IMR-90 (cell line): ENCODE data around the gene ARHGEF16. TPM values are rescaled to one million over a fixed set of nuclear protein-coding genes. Genes with fewer than 3 reads are reported as not detected.

ENCODE experiments used
- ATAC-seq: fragments of 200-7000 bp; cut with Tn5 transposase; 2 replicates; pipeline ENCODE4 v1.9.1; 2020; ENCODE audit warnings: low read depth, mild to moderate bottlenecking, moderate library complexity
- BruUV-seq: library from RNA; stranded (reverse); fragments of 400-500 nt; replicated peaks from 2 replicates; lab custom pipeline; 2021; lab: Mats Ljungman, UMichigan
- CTCF ChIA-PET: fragments of 300-600 bp; formaldehyde crosslinking; extraction: SDS; loops from one replicate; lab custom pipeline; 2021; ENCODE audit warnings: antibody characterized with exemption; lab: Yijun Ruan, JAX
- POLR2A ChIA-PET: fragments of 300-600 bp; sonication (Branson Sonifier 250); formaldehyde crosslinking; loops from one replicate; lab custom pipeline; 2022; ENCODE audit warnings: antibody characterized with exemption; ENCODE audit not compliant: unreplicated experiment; lab: Charles Lee
- DNase-seq: peaks from one replicate; pipeline ENCODE4 v3.0.0; 2013
- H2AFZ ChIP-seq: replicated peaks from 2 replicates; pipeline ENCODE3; 2013; ENCODE audit warnings: low read length, mild to moderate bottlenecking; ENCODE audit not compliant: poor library complexity
- H2AK5ac ChIP-seq: 2 replicates; pipeline ENCODE4 v1.6.1; 2013; ENCODE audit warnings: low read depth, low read length, inconsistent platforms
- H2AK9ac ChIP-seq: replicated peaks from 2 replicates; pipeline ENCODE3; 2013; ENCODE audit warnings: mild to moderate bottlenecking, low read depth, low read length, moderate library complexity; ENCODE audit not compliant: poor library complexity
- H2BK120ac ChIP-seq: 2 replicates; pipeline ENCODE4 v1.6.1; 2013; ENCODE audit warnings: low read depth, low read length, inconsistent platforms
- H2BK15ac ChIP-seq: 3 replicates; pipeline ENCODE4 v1.6.1; 2013; ENCODE audit warnings: low read depth, low read length, inconsistent platforms
- H2BK20ac ChIP-seq: 2 replicates; pipeline ENCODE4 v1.6.1; 2013; ENCODE audit warnings: low read depth, mild to moderate bottlenecking, inconsistent platforms, low read length, moderate library complexity
- H2BK5ac ChIP-seq: 2 replicates; pipeline ENCODE4 v1.6.1; 2013; ENCODE audit warnings: mild to moderate bottlenecking, low read depth, low read length, inconsistent platforms; ENCODE audit not compliant: poor library complexity, severe bottlenecking
- H3K14ac ChIP-seq: replicated peaks from 2 replicates; pipeline ENCODE4 v1.6.1; 2013; ENCODE audit warnings: low read depth, low read length, inconsistent platforms
- H3K18ac ChIP-seq: 2 replicates; pipeline ENCODE4 v1.6.1; 2013; ENCODE audit warnings: low read depth, low read length, control low read depth
- H3K23ac ChIP-seq: 2 replicates; pipeline ENCODE4 v1.6.1; 2013; ENCODE audit warnings: low read depth, low read length, inconsistent platforms
- H3K27ac ChIP-seq: 2 replicates; pipeline ENCODE4 v1.5.1; 2013; ENCODE audit warnings: mild to moderate bottlenecking, control low read depth, low read length; ENCODE audit not compliant: insufficient read depth
- H3K27me3 ChIP-seq: 2 replicates; pipeline ENCODE4 v1.6.1; 2013; ENCODE audit warnings: low read length; ENCODE audit not compliant: control insufficient read depth, insufficient read depth
- H3K36me3 ChIP-seq: 2 replicates; pipeline ENCODE4 v1.6.1; 2013; ENCODE audit warnings: low read length, mixed read lengths; ENCODE audit not compliant: control insufficient read depth, insufficient read depth
- H3K4ac ChIP-seq: 2 replicates; pipeline ENCODE4 v1.6.1; 2013; ENCODE audit warnings: low read depth, low read length, inconsistent platforms
- H3K4me1 ChIP-seq: 2 replicates; pipeline ENCODE4 v1.6.1; 2013; ENCODE audit warnings: low read length, mixed read lengths; ENCODE audit not compliant: control insufficient read depth, insufficient read depth
- H3K4me2 ChIP-seq: 2 replicates; pipeline ENCODE4 v1.6.1; 2013; ENCODE audit warnings: low read depth, mild to moderate bottlenecking, control low read depth, low read length, moderate library complexity
- H3K4me3 ChIP-seq: 2 replicates; pipeline ENCODE4 v1.5.1; 2013; ENCODE audit warnings: low read depth, mild to moderate bottlenecking, control low read depth, low read length, moderate library complexity; ENCODE audit not compliant: insufficient read depth
- H3K56ac ChIP-seq: 2 replicates; pipeline ENCODE4 v1.6.1; 2013; ENCODE audit warnings: low read length, inconsistent platforms; ENCODE audit not compliant: insufficient read depth; ENCODE audit errors: extremely low read depth
- H3K79me1 ChIP-seq, 2 experiments: 2 replicates each; pipeline ENCODE4 v1.6.1; 2013; ENCODE audit warnings: low read length in 2 of 2, inconsistent platforms in 1 of 2, low read depth in 1 of 2
- H3K9ac ChIP-seq: 2 replicates; pipeline ENCODE4 v1.6.1; 2013; ENCODE audit warnings: low read depth, low read length, control low read depth
- H3K9me1 ChIP-seq: 2 replicates; pipeline ENCODE4 v1.6.1; 2013; ENCODE audit warnings: low read length, inconsistent platforms; ENCODE audit not compliant: insufficient read depth
- H3K9me3 ChIP-seq: 2 replicates; pipeline ENCODE4 v1.6.1; 2013; ENCODE audit warnings: low read length; ENCODE audit not compliant: control insufficient read depth, insufficient read depth
- H4K20me1 ChIP-seq: 2 replicates; pipeline ENCODE4 v1.6.1; 2013; ENCODE audit warnings: low read length, inconsistent platforms; ENCODE audit not compliant: insufficient read depth
- H4K5ac ChIP-seq: 2 replicates; pipeline ENCODE4 v1.6.1; 2013; ENCODE audit warnings: mild to moderate bottlenecking, low read depth, low read length, control low read depth
- H4K8ac ChIP-seq, 2 experiments: 2 replicates each; pipeline ENCODE4 v1.6.1; 2013; ENCODE audit warnings: low read depth in 2 of 2, low read length in 2 of 2, control low read depth in 1 of 2, inconsistent platforms in 1 of 2
- H4K91ac ChIP-seq: 2 replicates; pipeline ENCODE4 v1.6.1; 2013; ENCODE audit warnings: low read depth, low read length, inconsistent platforms; ENCODE audit not compliant: insufficient read depth
- BHLHE40 ChIP-seq: fragments of 150-350 bp; IDR thresholded peaks from 2 replicates; pipeline ENCODE4 v1.6.1; 2016; ENCODE audit warnings: mild to moderate bottlenecking, low read depth, low read length
- CEBPB ChIP-seq: IDR thresholded peaks from 2 replicates; pipeline ENCODE4 v1.6.1; 2012; ENCODE audit warnings: low read depth, low read length, improper control_type of control experiment
- CHD1 ChIP-seq: IDR thresholded peaks from 2 replicates; pipeline ENCODE4 v1.6.1; 2012; ENCODE audit warnings: low read depth, low read length, improper control_type of control experiment
- CTCF ChIP-seq: conservative IDR thresholded peaks from 2 replicates; pipeline ENCODE4 v1.5.1; 2012; ENCODE audit warnings: mild to moderate bottlenecking, low read depth, low read length, improper control_type of control experiment
- FOS ChIP-seq: fragments of 150-350 bp; IDR thresholded peaks from 2 replicates; pipeline ENCODE4 v1.6.1; 2016; ENCODE audit warnings: low read depth, low read length
- MAFK ChIP-seq: IDR thresholded peaks from 2 replicates; pipeline ENCODE4 v1.6.1; 2012; ENCODE audit warnings: low read depth, low read length, improper control_type of control experiment
- MAZ ChIP-seq: IDR thresholded peaks from 2 replicates; pipeline ENCODE4 v1.6.1; 2012; ENCODE audit warnings: low read depth, mild to moderate bottlenecking, low read length, improper control_type of control experiment, moderate library complexity, borderline replicate concordance
- MXI1 ChIP-seq: IDR thresholded peaks from 2 replicates; pipeline ENCODE4 v1.6.1; 2012; ENCODE audit warnings: low read depth, mild to moderate bottlenecking, low read length, moderate library complexity, borderline replicate concordance
- NFE2L2 ChIP-seq: fragments of 150-350 bp; IDR thresholded peaks from 2 replicates; pipeline ENCODE4 v1.6.1; 2016; ENCODE audit warnings: low read depth, mild to moderate bottlenecking, low read length
- POLR2A ChIP-seq: IDR thresholded peaks from 2 replicates; pipeline ENCODE4 v1.6.1; 2012; ENCODE audit warnings: mild to moderate bottlenecking, low read depth, low read length
- RAD21 ChIP-seq: IDR thresholded peaks from 2 replicates; pipeline ENCODE4 v1.6.1; 2012; ENCODE audit warnings: low read length, improper control_type of control experiment
- RCOR1 ChIP-seq: IDR thresholded peaks from 2 replicates; pipeline ENCODE4 v1.6.1; 2012; ENCODE audit warnings: mild to moderate bottlenecking, low read length, improper control_type of control experiment; ENCODE audit not compliant: insufficient replicate concordance
- RFX5 ChIP-seq: IDR thresholded peaks from 2 replicates; pipeline ENCODE4 v1.8.0; 2012; ENCODE audit warnings: low read depth, mild to moderate bottlenecking, low read length, moderate library complexity
- SMC3 ChIP-seq: fragments of 150-350 bp; IDR thresholded peaks from 2 replicates; pipeline ENCODE4 v1.6.1; 2016; ENCODE audit warnings: low read depth, mild to moderate bottlenecking, antibody characterized with exemption, low read length, moderate library complexity
- WGBS, 2 experiments: methylation state at CpG; one replicate each; pipeline versions ENCODE4 v1.1.5 to v1.1.7; 2013; ENCODE audit warnings: missing lambda C conversion rate in 2 of 2; ENCODE audit not compliant: insufficient read length in 1 of 2; ENCODE audit errors: extremely low coverage in 2 of 2; 5-methylcytosine and 5-hydroxymethylcytosine counted together
- dilution Hi-C: fragments of 300-500 bp; cut with HindIII; formaldehyde crosslinking; loops from one replicate; pipeline ENCODE4 v1.14.3; 2018; ENCODE audit warnings: low sequenced_read_pairs; ENCODE audit not compliant: unreplicated experiment
- in situ Hi-C: fragments of 300-500 bp; cut with MboI; formaldehyde crosslinking; loops from 3 replicates; pipeline ENCODE4 v1.14.3; 2019; ENCODE audit warnings: low sequenced_read_pairs, inconsistent platforms, mixed read lengths
- intact Hi-C: fragments of 100-400 bp; cut with micrococcal nuclease; formaldehyde crosslinking; loops from 2 replicates; pipeline ENCODE4 v1.10.0; 2022
- polyA plus RNA-seq, 3 experiments: library from polyadenylated mRNA; depleted of rRNA; stranded (reverse); fragments of >200 nt; gene quantifications; 2 replicates each; pipeline ENCODE4 v1.2.3, GENCODE V29; 2012; ENCODE audit warnings: low replicate concordance in 1 of 3
- total RNA-seq: library from RNA; depleted of rRNA; stranded (reverse); fragments of >200 nt; gene quantifications from 2 replicates; pipeline ENCODE4 v1.2.3, GENCODE V29; 2012
- TF ChIP-seq, protein P1 (sequence below): fragments of 150-350 bp; IDR thresholded peaks from 2 replicates; pipeline ENCODE4 v1.6.1; 2017; ENCODE audit warnings: mild to moderate bottlenecking, antibody characterized with exemption, low read length, low read depth
- TF ChIP-seq, protein P2 (sequence below): fragments of 150-350 bp; IDR thresholded peaks from 2 replicates; pipeline ENCODE4 v1.6.1; 2016; ENCODE audit warnings: low read depth, mild to moderate bottlenecking, low read length, moderate library complexity, borderline replicate concordance

Gene ARHGEF16
- total and polyA plus RNA-seq, 2 of the 4 experiments (the other 2 are of a cell fraction), result 0.18 to 0.39 TPM

DNA sequence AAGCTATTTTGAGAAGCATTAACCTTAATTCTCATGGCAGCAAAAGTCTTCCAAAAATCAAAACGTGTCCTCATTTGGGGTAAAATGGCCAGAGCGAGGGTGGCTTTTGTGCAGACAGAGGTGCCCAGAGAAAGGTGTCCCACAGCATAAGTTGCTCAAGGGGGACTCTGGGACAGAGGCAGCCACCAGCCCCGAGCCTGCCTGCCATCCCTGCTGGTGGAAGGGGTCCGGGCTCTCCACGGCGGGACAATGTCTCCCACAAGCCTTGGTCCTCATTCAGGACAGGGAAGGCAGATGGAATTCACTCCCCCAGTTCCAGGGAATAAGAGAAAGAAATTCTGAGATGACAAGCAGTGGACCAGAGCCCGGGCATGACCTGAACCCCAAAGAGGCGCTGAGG, 12.6 kb upstream of the ARHGEF16 start:
- no TSS peak for BruUV-seq
- Histone ChIP-seq H3K4me3 (no peak overlapping the region), H3K4me2 (no peak overlapping the region), H3K23ac (no peak overlapping the region), H3K4me1 (no peaks in the 10 kb centered on the region), H3K79me1 (no peaks in the 10 kb centered on the region), H3K4ac (no peak overlapping the region), H3K14ac (no peak overlapping the region), H4K20me1 (no peaks in the 10 kb centered on the region), H2AFZ (no peak overlapping the region), H3K9me3 (0 out of 2 replicates have a peak, but pooled peaks cover 2% of the 10 kb centered on the region), H3K36me3 (no peaks in the 10 kb centered on the region), H2BK15ac (no peak overlapping the region), H2BK120ac (no peak overlapping the region), H3K27ac (no peak overlapping the region), H2BK20ac (no peak overlapping the region), H4K8ac (no peak overlapping the region), H4K91ac (no peak overlapping the region), H2AK5ac (no peak overlapping the region), H3K27me3 (peaks cover 34% of the 10 kb centered on the region), H2AK9ac (no peak overlapping the region), H3K9me1 (no peaks in the 10 kb centered on the region), H4K5ac (no peak overlapping the region), H3K56ac (no peak overlapping the region), H3K18ac (no peak overlapping the region), H2BK5ac (no peak overlapping the region), H3K9ac (no peak overlapping the region)
- in situ Hi-C loops, result no loop called here
- WGBS, 2 experiments, result 40% methylated on average over 1 of the region's 8 CpGs; no CpG with 5 or more reads in 1 of the 2 experiments
- DNase-seq (no peak), ATAC-seq (no peak)
- ChIA-PET CTCF (no interaction called here), POLR2A (no interaction called here)
- dilution Hi-C loops, result no loop called here
- intact Hi-C loops, result no loop called here
- TF ChIP-seq CTCF (no peak), SMC3 (no peak), RFX5 (no peak), RAD21 (no peak), FOS (no peak), BHLHE40 (no peak), RCOR1 (no peak), MXI1 (no peak), MAFK (no peak), NFE2L2 (no peak), CHD1 (no peak), POLR2A (no peak), MAZ (no peak), CEBPB (no peak)
- TF ChIP-seq, protein P1, sequence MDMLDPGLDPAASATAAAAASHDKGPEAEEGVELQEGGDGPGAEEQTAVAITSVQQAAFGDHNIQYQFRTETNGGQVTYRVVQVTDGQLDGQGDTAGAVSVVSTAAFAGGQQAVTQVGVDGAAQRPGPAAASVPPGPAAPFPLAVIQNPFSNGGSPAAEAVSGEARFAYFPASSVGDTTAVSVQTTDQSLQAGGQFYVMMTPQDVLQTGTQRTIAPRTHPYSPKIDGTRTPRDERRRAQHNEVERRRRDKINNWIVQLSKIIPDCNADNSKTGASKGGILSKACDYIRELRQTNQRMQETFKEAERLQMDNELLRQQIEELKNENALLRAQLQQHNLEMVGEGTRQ, result no peak
- TF ChIP-seq, protein P2, sequence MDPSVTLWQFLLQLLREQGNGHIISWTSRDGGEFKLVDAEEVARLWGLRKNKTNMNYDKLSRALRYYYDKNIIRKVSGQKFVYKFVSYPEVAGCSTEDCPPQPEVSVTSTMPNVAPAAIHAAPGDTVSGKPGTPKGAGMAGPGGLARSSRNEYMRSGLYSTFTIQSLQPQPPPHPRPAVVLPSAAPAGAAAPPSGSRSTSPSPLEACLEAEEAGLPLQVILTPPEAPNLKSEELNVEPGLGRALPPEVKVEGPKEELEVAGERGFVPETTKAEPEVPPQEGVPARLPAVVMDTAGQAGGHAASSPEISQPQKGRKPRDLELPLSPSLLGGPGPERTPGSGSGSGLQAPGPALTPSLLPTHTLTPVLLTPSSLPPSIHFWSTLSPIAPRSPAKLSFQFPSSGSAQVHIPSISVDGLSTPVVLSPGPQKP, result no peak
